WERI-Rb-1 (cell line): ENCODE measurements around the gene VPS37D.
"Not testable (repeated sequence)": the region's sequence is repeated elsewhere in the genome, so short reads cannot be mapped to it uniquely, and the experiment has no call there.

Experiments
- DNase-seq: peaks from one replicate; pipeline ENCODE4 v3.0.0-alpha.2; 2020
- H3K27ac ChIP-seq: fragments of 250-450 bp; sonication (Bioruptor Pico); 2 replicates; pipeline ENCODE4 v1.5.1; 2020; ENCODE audit warnings: mild to moderate bottlenecking, moderate library complexity
- H3K27me3 ChIP-seq: fragments of 250-450 bp; sonication (Bioruptor Pico); 2 replicates; pipeline ENCODE4 v1.5.1; 2021; ENCODE audit warnings: mild to moderate bottlenecking, low read depth, moderate library complexity; ENCODE audit not compliant: insufficient read depth, severe bottlenecking
- H3K36me3 ChIP-seq: fragments of 250-450 bp; sonication (Bioruptor Pico); 2 replicates; pipeline ENCODE4 v1.5.1; 2020; ENCODE audit warnings: mild to moderate bottlenecking, moderate library complexity
- H3K4me3 ChIP-seq: 2 replicates; pipeline ENCODE4 v1.5.1; 2011; ENCODE audit warnings: low read depth, mild to moderate bottlenecking, control low read depth, low read length
- H3K9me3 ChIP-seq: fragments of 250-450 bp; sonication (Bioruptor Pico); 2 replicates; pipeline ENCODE4 v1.5.1; 2021; ENCODE audit warnings: mild to moderate bottlenecking, moderate library complexity; ENCODE audit not compliant: severe bottlenecking
- CTCF ChIP-seq: IDR thresholded peaks from 2 replicates; pipeline ENCODE4 v1.5.1; 2011; ENCODE audit warnings: low read depth, mild to moderate bottlenecking, control low read depth, inconsistent platforms, low read length

Gene VPS37D

GRCh38 chr7:73671857-73672445, 4.3 kb downstream of the VPS37D start:
- no peak overlapping the region for H3K27ac ChIP-seq
- H3K9me3 ChIP-seq = no peaks in the 10 kb centered on the region
- no peak for TF ChIP-seq CTCF
- no peak for DNase-seq
- H3K4me3 ChIP-seq = no peak overlapping the region
- H3K27me3 ChIP-seq = no peaks in the 10 kb centered on the region
- no peaks in the 10 kb centered on the region for H3K36me3 ChIP-seq

GRCh38 chr7:73674468-73675124, 7.0 kb downstream of the VPS37D start:
- H3K4me3 ChIP-seq = no peak overlapping the region
- no peak for DNase-seq
- no peaks in the 10 kb centered on the region for H3K9me3 ChIP-seq
- H3K27me3 ChIP-seq = no peaks in the 10 kb centered on the region
- H3K27ac ChIP-seq = no peak overlapping the region
- H3K36me3 ChIP-seq = peaks cover 7% of the 10 kb centered on the region
- no peak for TF ChIP-seq CTCF

GRCh38 chr7:73676062-73676461, 8.4 kb downstream of the VPS37D start:
- H3K27me3 ChIP-seq, DNase-seq, H3K9me3 ChIP-seq, H3K4me3 ChIP-seq, H3K27ac ChIP-seq: not testable (repeated sequence)
- H3K36me3 ChIP-seq = peaks cover 13% of the 10 kb centered on the region

- DNase-seq = no peak
- Histone ChIP-seq H3K36me3 (peaks cover 13% of the 10 kb centered on the region), H3K9me3 (no peaks in the 10 kb centered on the region), H3K27ac (no peak overlapping the region), H3K4me3 (no peak overlapping the region), H3K27me3 (no peaks in the 10 kb centered on the region)
- TF ChIP-seq CTCF = no peak
Measured at GRCh38 chr7:73678862-73679261, 11.2 kb downstream of the VPS37D start.

- peaks cover 13% of the 10 kb centered on the region for H3K36me3 ChIP-seq
- no peak for TF ChIP-seq CTCF
Measured at GRCh38 chr7:73679709-73680108, 12.1 kb downstream of the VPS37D start.

GRCh38 chr7:73680501-73680900, 12.9 kb downstream of the VPS37D start:
- Histone ChIP-seq H3K36me3 (peaks cover 13% of the 10 kb centered on the region), H3K27ac (no peak overlapping the region), H3K27me3 (no peaks in the 10 kb centered on the region), H3K9me3 (no peaks in the 10 kb centered on the region), H3K4me3 (no peak overlapping the region)
- no peak for DNase-seq
- TF ChIP-seq CTCF = no peak

More at GRCh38 chr7:73679709-73680108, 12.1 kb downstream of the VPS37D start:
- DNase-seq = no peak
- Histone ChIP-seq H3K27me3 (no peaks in the 10 kb centered on the region), H3K27ac (no peak overlapping the region), H3K4me3 (no peak overlapping the region), H3K9me3 (no peaks in the 10 kb centered on the region)
